Stimulated activated CD4-positive, alpha-beta T cell treated with anti-CD3 and anti-CD28 coated beads, Interleukin-12 subunit alpha, Interleukin-12 subunit beta, amount 100 ng/mL, for 24 hours (primary cell): ENCODE results near the gene TDRD10.
"Not testable (repeated sequence)": the region's sequence is repeated elsewhere in the genome, so short reads cannot be mapped to it uniquely, and the experiment has no call there.

Source experiments
- DNase-seq, 2 experiments: peaks; one replicate each; pipeline ENCODE4 v3.0.0-alpha.2; 2020; ENCODE audit warnings: low read depth in 2 of 2

TDRD10 gene

DNA sequence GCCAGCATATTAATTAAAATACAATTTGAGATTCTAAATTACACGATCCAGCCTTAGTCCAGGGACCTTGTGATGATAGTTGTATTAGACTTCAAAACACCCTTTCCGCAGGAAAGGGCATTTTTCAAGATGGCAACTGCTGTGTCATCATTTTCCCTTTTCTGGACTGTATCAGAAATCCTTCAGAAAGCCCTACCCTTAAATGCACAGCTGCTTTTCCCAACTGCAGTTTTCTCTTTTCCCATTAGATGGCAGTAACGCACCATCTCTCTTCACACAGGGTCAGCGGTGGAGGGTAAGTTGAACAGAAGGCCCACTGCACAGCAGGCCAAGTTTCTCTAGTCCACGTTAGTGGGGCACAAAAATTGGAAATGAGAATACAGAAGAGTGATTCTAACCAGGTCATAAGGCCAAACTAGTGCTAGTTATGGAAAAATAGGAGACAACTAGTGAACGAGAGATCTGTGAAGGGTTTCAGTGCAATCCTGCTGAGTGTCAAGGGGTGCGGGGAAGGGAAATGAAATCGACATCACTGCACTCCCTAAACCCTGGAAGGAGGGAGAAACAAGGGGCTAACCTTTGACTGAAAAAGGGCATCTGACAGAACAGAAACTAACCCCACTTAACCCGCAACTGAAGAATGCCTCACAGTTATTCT lies 22.1 kb upstream of the TDRD10 start:
- peak; percentile 36 to 51 for DNase-seq

- no peak for DNase-seq
Observed at GRCh38 chr1:154481053-154481452, 21.0 kb upstream of the TDRD10 start.

GRCh38 chr1:154483941-154484803 lies 17.8 kb upstream of the TDRD10 start:
- no peak for DNase-seq

- DNase-seq: no peak
Observed at GRCh38 chr1:154485106-154485505, 16.9 kb upstream of the TDRD10 start.

DNA sequence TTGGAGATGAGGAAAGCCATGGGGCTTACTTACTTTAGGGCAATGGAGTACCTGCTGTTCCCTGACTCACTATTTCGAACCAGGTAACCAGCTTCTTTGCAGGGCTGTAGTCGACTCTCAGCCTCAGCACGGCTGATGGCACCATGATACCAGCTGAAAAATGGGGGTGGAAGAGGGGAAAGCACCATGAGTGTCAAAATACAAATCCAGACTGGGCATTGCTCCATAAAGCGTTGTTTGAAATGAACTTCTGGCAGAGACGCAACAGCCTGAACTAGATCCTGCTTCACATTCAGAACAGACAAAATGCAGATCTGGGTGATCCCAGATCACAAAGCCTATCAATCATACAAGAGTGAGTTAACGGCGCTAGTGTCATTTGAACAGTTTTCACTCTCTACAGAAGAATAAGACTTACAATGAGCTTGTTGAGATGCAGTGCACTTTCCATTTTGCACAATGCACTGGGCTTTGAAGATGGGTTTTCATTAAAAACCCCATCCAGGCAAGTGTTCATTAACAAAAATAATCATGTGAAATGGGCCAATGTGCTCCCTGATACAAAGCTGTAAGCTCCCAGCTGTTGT lies 16.0 kb upstream of the TDRD10 start:
- DNase-seq: no peak

- not testable (repeated sequence) for DNase-seq
Observed at GRCh38 chr1:154486756-154487155, 15.3 kb upstream of the TDRD10 start.

DNA sequence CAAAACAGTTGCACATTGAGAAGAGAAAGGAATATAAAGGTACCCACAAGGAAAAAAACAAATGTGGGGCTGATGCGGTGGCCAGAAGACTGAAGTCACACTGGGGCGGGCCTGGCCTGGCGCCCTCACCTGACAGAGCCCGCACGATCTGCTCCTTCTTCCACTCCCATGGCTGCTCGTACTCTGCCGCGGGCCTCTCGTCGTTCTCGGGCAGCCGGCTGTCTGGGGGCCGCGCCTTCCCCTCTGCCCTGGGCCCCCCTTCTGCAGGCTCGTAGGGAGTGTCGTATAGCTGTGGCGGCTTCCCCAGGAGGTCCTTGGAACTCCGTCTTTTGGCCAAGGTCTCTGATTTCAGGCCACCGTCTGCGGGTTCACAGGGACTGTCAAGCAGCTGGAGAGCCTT lies 13.1 kb upstream of the TDRD10 start:
- DNase-seq: no peak

DNA sequence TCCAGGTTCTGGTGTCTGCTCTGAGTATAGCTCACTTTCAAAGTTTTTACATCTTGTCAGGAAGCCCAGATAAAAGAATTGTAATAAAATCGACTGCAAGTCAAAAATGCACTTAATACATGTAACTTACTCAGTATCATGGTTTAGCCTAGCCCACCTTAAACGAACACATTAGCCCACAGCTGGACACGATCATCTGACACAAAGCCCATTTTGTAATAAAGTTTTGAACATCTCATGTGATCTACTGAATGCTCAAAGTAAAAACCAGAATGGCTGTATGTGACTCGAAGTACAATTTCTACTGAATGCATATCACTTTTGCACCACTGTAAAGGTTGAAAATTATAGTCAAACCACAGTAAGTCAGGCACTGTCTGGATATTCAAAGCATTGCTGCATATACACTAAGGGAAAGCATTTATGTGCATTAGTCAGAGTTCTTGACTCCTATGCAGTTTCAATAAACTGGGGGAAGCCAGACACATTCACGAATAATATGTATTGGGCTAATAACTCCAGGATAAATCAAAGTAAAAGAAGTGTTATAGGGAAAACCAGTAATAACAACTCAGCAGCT lies 12.2 kb upstream of the TDRD10 start:
- DNase-seq: no peak

GRCh38 chr1:154490317-154490716 lies 11.7 kb upstream of the TDRD10 start:
- DNase-seq: no peak

DNA sequence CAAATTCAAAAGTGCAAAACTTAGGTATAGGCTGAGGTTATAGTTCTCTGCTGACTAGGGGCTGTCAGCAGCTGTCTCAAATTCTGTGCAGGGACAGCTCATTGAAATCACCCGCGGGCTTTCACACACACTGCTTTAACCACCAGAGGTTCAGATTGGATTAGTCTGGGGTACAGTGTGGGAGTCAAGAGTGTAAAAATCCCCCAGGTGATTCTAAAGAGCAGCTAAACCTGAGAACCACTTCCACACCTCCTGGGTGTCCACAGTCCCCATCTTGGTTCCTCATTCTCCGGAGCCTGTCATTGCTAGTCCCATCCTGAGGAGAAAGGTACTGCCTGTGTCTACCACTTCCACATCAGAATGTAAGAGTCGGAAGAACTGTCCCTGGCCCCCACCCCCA lies 9.9 kb upstream of the TDRD10 start:
- no peak for DNase-seq

- no peak for DNase-seq
Observed at GRCh38 chr1:154493276-154493675, 8.7 kb upstream of the TDRD10 start.

GRCh38 chr1:154495496-154496273 lies 6.3 kb upstream of the TDRD10 start:
- no peak for DNase-seq

DNA sequence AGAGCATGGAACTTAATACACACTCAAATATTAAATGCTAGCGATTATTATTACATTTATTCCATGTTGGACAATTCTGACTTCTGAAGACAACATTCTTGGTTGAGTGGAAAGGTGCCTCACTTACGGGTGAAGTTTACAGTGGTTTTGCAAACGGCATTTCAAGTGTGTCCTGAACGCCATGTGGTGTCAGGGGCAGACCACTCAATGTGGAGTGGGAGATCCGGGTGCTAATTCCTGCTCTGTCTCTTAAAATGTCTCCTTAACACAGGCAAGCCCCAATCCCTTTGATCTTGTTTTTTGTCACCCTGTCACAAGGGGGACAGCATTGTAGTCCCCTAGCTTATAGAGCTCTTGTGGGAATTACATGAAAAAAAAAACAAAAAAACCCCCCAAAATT lies 5.6 kb upstream of the TDRD10 start:
- DNase-seq: no peak

DNA sequence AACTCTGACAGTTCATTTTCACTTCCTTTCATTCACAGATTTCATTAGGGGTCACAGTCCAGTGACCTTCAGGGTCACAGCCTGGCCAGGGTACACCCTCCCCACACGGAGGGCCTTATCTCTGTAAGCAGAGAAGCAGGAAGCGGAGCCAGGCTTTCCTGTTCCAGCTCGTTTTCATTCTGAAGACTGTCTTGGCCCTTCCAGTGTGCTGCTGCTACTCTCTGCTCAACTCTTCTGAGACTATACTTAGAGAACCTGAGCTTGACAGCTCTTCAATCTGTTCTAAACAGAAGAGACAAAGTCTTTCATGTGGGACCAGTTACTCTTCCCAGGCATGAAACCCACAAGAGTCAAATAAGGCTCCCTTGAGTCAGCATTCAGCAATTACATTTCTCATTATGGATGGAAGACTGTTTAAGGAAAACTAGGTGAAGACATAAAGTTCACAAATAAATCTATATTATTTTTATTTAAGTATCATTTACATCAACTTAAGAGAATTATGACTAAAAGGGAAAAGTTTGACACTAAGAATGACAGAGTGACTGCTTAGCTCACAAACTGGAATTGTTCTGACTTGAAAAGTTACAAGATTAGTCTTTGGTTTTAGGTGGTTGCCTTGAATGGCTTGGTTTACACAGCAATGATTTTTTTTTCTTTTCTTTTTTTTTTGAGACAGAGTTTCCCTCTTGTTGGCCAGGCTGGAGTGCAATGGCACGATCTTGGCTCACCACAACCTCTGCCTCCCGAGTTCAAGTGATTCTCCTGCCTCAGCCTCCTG lies 4.8 kb upstream of the TDRD10 start:
- DNase-seq: no peak

DNA sequence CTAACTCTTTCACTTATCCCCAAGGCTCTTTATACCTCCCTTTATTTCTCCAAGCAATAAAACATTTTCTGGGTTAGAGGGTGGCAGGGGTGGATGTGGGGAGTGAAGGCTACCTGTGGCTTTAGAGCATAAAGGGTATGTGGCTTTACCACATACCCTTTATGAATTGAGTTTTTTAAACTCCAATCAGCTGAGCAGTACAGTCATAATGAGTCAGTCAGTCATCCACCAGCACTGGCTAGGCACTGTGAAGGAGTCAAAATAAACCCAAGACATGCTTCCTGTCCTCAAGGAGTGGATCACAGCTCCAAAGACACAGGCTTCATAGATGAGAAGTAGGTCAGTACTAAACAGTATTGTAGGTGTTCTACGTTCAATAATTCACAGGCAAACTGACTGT lies 2.6 kb upstream of the TDRD10 start:
- no peak for DNase-seq

- DNase-seq: no peak
Observed at GRCh38 chr1:154500533-154500932, 1.5 kb upstream of the TDRD10 start.

GRCh38 chr1:154501423-154502065 lies 475 bp upstream of the TDRD10 start:
- no peak for DNase-seq

- DNase-seq: no peak
Observed at GRCh38 chr1:154502744-154503115, 711 bp downstream of the TDRD10 start.

- DNase-seq: no peak
Observed at GRCh38 chr1:154503898-154504297, 1.9 kb downstream of the TDRD10 start.

GRCh38 chr1:154512760-154513159 lies 10.7 kb downstream of the TDRD10 start:
- DNase-seq: no peak
